AG04449 (cell line): ENCODE results near the gene CSTPP1.
A peak's percentile ranks its signal among the peaks of the same experiment; 100 is the strongest.

ENCODE experiments used
- CTCF ChIA-PET: fragments of 350-600 bp; formaldehyde crosslinking; extraction: SDS; loops from one replicate; lab custom pipeline; 2021; ENCODE audit warnings: antibody characterized with exemption; lab: Yijun Ruan, JAX
- POLR2A ChIA-PET: fragments of 400-600, 350-600 bp; formaldehyde crosslinking; extraction: SDS; loops from one replicate; lab custom pipeline; 2020; ENCODE audit warnings: antibody characterized with exemption, inconsistent platforms; lab: Yijun Ruan, JAX
- DNase-seq: peaks from one replicate; pipeline ENCODE4 v3.0.0-alpha.2; 2010; ENCODE audit warnings: low read depth, low spot score
- H3K4me3 ChIP-seq: 2 replicates; pipeline ENCODE4 v1.5.1; 2011; ENCODE audit warnings: low read depth, mild to moderate bottlenecking, control low read depth, low read length
- TF ChIP-seq, protein P1 (sequence below): IDR thresholded peaks from one replicate; pipeline ENCODE4 v1.5.1; 2011; ENCODE audit warnings: mild to moderate bottlenecking, moderate library complexity, low read length, control low read depth, inconsistent platforms; ENCODE audit not compliant: insufficient read depth; ENCODE audit errors: missing control alignments

The CSTPP1 gene, protein sequence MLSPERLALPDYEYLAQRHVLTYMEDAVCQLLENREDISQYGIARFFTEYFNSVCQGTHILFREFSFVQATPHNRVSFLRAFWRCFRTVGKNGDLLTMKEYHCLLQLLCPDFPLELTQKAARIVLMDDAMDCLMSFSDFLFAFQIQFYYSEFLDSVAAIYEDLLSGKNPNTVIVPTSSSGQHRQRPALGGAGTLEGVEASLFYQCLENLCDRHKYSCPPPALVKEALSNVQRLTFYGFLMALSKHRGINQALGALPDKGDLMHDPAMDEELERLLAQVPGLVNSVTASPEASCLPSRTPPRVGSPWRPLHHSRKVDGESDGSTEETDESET

DNA sequence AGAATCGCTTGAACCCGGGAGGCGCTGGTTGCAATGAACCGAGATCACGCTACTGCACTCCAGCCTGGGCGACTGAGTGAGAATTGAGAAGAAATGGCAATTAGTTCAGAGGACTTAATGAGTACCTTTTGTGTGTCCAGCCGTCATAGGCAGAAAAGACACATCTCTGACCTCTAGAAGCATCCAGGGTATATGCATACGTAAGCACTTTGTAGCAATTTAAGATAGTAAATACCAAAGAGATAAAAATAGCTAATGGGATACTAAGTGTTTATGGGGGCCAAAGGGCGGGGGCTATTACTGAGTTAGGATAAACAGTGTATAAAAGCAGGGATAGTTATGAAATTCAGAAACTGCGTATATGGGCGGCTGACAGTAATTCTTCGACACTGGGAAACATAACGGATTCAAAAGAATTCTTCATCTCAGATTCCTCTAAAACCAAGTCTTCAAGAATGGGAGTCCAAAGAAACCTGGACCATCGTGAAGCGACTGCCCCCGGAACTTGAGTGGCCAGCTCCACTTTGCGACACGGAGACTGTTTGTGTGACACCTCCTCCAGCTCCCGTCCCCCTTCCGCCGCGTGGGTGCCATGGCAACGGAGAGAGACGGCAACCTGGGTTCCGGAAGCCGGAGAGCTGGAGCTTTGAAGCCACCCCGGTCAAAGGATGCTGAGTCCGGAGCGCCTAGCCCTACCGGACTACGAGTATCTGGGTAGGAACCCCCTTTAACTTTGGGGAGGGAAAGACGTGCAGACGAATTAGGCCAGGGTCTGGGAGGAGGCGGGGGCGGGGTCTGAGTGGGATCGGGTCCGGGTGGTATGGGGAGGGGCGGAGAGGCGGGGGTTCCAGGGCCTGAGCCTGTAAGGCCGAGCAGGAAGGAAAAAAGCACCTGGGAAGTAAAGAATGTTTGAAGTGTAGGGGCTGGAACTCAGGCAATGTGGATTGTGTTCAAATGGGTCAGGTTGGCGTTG, at the start of gene CSTPP1:
Gene CSTPP1, plus strand, starts transcription at position 624 of the 973 bp plus-strand sequence. Its CDS starts 45 bp downstream, at position 669.
- ChIA-PET CTCF (interaction anchor here (0.8 to 1.8 kb wide), 5 partner anchors 14 to 226 kb away, joined by 3 to 7 read pairs (median 4); partner anchors contain the start of gene LRP4), POLR2A (interaction anchor here (1.0 kb wide), 1 partner anchor 20 kb away, joined by 5 read pairs; no protein-coding TSS in a partner anchor)
- DNase-seq, result peak; percentile 38
- H3K4me3 ChIP-seq, result peak within 1 kb of the TSS; percentile 85
- TF ChIP-seq, protein P1, sequence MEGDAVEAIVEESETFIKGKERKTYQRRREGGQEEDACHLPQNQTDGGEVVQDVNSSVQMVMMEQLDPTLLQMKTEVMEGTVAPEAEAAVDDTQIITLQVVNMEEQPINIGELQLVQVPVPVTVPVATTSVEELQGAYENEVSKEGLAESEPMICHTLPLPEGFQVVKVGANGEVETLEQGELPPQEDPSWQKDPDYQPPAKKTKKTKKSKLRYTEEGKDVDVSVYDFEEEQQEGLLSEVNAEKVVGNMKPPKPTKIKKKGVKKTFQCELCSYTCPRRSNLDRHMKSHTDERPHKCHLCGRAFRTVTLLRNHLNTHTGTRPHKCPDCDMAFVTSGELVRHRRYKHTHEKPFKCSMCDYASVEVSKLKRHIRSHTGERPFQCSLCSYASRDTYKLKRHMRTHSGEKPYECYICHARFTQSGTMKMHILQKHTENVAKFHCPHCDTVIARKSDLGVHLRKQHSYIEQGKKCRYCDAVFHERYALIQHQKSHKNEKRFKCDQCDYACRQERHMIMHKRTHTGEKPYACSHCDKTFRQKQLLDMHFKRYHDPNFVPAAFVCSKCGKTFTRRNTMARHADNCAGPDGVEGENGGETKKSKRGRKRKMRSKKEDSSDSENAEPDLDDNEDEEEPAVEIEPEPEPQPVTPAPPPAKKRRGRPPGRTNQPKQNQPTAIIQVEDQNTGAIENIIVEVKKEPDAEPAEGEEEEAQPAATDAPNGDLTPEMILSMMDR, result no peak

DNA sequence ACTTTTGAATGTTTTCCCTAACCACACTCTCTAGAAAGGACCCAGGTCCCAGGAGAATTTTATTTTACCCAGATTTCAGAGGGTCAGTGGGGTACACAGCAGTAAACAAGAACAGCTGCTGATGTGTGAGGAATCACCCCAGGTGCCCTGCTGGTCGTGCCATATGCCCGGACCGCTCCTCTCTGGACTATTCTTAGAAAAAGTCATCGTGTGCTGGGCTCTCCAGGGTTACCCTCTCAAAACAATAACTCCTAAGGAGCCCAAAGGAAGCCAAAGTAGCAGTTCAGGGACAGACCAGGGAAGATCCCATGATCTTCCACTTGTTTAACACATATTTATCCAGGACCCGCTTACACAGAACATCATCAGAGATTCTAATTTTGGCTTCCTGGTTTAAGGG, 47.9 kb upstream of the CSTPP1 start:
- DNase-seq, result no peak
- TF ChIP-seq, protein P1, result no peak
- no peak overlapping the region for H3K4me3 ChIP-seq
- ChIA-PET POLR2A (no interaction called here), CTCF (interaction anchor here (0.7 to 11.4 kb wide), 9 partner anchors 13 to 376 kb away, joined by 3 to 181 read pairs (median 5); no protein-coding TSS in a partner anchor)

DNA sequence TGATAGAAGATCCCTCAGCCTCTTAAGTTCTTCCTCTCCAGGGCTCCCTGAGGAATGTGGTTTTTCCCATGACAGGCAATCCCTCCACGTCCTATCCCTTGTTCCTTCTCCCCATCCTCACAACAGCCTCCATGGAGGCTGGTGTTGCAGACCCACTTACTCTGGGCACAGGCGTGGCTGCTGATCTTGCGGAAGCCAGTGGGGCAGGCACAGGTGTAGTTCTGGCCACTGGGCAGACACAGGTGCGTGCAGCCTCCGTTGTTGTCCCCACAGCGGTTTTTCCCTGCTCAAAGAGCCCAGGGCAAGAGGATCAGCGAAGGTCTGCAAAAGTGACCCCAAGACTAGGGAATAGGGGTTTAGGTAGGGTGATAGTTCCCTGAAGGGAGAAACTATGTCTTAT, 47.3 kb upstream of the CSTPP1 start:
- H3K4me3 ChIP-seq, result no peak overlapping the region
- no peak for DNase-seq
- ChIA-PET CTCF (interaction anchor here (1.0 to 11.4 kb wide), 5 partner anchors 21 to 274 kb away, joined by 3 to 181 read pairs (median 14); no protein-coding TSS in a partner anchor), POLR2A (no interaction called here)
- TF ChIP-seq, protein P1, result no peak

DNA sequence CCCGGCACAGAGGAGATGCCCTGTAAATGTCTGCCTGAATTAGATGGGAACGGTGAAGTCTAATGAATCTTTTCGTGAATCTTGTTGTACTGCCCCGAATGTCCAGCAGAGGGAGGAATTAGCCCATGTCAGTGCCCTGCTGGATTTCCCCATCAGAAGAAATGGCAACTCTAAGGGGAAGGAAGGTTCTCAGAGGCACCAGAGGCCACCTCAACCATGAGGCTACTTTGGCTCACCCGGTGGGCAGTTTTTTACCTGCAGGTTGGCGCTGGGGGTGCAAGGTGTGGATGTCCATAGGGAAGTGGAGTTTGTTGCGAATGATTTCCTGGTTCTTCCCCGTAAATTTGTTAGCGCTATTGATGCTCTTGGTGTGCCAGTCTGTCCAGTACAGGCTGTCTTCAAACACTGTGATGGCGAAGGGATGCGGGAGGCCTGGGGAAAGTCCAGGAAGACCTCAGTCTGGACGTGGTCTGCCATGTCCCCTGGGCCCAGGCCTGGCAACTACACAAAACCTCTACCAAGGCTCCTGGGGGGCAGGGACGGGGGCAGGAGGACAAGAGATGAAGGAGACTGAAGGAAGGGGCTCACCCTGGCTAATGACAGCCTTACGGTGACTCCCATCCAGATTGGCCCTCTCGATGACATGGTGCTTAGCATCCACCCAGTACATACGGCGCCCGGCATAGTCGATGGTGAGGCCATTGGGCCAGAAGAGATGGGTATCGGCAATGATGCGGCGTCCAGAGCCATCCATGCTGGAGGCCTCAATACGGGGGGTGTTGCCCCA, 46.7 kb upstream of the CSTPP1 start:
- peak; percentile 7 for DNase-seq
- ChIA-PET POLR2A (no interaction called here), CTCF (interaction anchor here (1.0 to 11.4 kb wide), 10 partner anchors 9 to 273 kb away, joined by 3 to 181 read pairs (median 10); no protein-coding TSS in a partner anchor)

DNA sequence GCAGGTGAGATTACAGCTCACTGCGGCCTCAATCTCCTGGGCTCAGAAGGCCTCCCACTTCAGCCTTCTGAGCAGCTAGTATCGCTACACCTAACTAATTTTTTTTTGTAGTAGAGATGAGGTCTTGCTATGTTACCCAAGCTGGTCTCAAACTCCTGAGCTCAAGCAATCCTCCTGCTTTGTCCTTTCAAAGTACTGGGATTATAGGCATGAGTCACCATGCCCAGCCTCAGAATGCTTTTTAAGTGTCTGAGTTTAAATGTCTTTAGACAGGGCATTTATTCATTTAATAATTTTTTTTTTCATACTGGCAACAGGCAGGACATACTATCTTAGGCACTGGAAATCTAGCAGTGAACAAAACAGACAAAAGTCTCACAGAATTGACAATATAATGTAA, 45.9 kb upstream of the CSTPP1 start:
- H3K4me3 ChIP-seq, result no peak overlapping the region
- POLR2A ChIA-PET, result interaction anchor here (0.6 kb wide), 1 partner anchor 260 kb away, joined by 3 read pairs; no protein-coding TSS in a partner anchor
- CTCF ChIA-PET, result interaction anchor here (1.2 to 7.4 kb wide), 8 partner anchors 9 to 272 kb away, joined by 3 to 152 read pairs (median 6); no protein-coding TSS in a partner anchor
- TF ChIP-seq, protein P1, result no peak
- DNase-seq, result peak; percentile 4

More for the DNA sequence above, 46.7 kb upstream of the CSTPP1 start:
- TF ChIP-seq, protein P1, result peak; percentile 77
- no peak overlapping the region for H3K4me3 ChIP-seq
